HG02870 (cell line): ENCODE results near the gene CLTA.
A peak's percentile ranks its signal among the peaks of the same experiment; 100 is the strongest.
"Not testable (repeated sequence)": the region's sequence is repeated elsewhere in the genome, so short reads cannot be mapped to it uniquely, and the experiment has no call there.

ENCODE experiments used
- ATAC-seq: cut with Tn5 transposase; IDR thresholded peaks from one replicate; pipeline ENCODE4 v1.9.1; 2021; ENCODE audit warnings: mild to moderate bottlenecking, moderate library complexity; ENCODE audit not compliant: unreplicated experiment

The CLTA gene

GRCh38 chr9:36222449-36222848, 31.7 kb downstream of the CLTA start:
- no peak for ATAC-seq

- ATAC-seq, result no peak
These were observed 46.5 kb downstream of the CLTA start for GRCh38 chr9:36237230-36237629.

- not testable (repeated sequence) for ATAC-seq
These were observed 48.5 kb downstream of the CLTA start for GRCh38 chr9:36239205-36239604.

GRCh38 chr9:36239675-36240074, 49.0 kb downstream of the CLTA start:
- not testable (repeated sequence) for ATAC-seq

- no peak for ATAC-seq
These were observed 55.2 kb downstream of the CLTA start for GRCh38 chr9:36245906-36246305.

- no peak for ATAC-seq
These were observed 56.6 kb downstream of the CLTA start for GRCh38 chr9:36247356-36247755.

- ATAC-seq, result not testable (repeated sequence)
These were observed 57.3 kb downstream of the CLTA start for GRCh38 chr9:36248061-36248460.

GRCh38 chr9:36249189-36249588, 58.5 kb downstream of the CLTA start:
- ATAC-seq, result no peak

GRCh38 chr9:36250079-36250478, 59.4 kb downstream of the CLTA start:
- no peak for ATAC-seq

- no peak for ATAC-seq
These were observed 60.7 kb downstream of the CLTA start for GRCh38 chr9:36251428-36251827.

GRCh38 chr9:36258208-36258995, 67.7 kb downstream of the CLTA start, which contains the start of gene GNE:
GNE (minus strand) TSS chr9:36258448; CDS start chr9:36249355, 9,093 bp downstream.
- ATAC-seq, result peak; percentile 80

- ATAC-seq, result no peak
These were observed 68.3 kb downstream of the CLTA start for GRCh38 chr9:36258996-36259533.
